ENCODE data around the gene MYH14.
A peak's percentile ranks its signal among the peaks of the same experiment; 100 is the strongest.
"Not testable (repeated sequence)": the region's sequence is repeated elsewhere in the genome, so short reads cannot be mapped to it uniquely, and the experiment has no call there.

Gene MYH14

DNA sequence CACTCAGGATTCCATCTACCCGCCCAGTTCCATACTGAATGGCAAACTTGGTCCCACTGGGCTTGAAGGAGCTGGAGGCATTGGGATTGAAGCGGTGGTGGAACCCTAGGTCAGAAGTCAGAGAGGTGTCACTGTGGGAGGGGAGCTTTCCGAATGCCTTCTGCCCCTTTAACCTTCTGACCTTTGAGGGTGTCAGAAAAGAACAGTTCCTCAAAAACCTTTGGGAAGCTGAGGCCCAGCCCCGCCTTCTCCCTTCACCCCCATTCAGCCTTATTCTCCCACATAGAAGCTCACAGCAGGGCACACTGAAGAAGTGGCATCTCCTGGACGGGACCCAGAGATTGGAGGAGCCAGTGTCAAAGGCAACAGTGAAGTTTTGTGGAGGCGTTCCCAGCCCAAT is 133.6 kb downstream of the MYH14 start:
- DNase-seq, result not testable (repeated sequence)

DNA sequence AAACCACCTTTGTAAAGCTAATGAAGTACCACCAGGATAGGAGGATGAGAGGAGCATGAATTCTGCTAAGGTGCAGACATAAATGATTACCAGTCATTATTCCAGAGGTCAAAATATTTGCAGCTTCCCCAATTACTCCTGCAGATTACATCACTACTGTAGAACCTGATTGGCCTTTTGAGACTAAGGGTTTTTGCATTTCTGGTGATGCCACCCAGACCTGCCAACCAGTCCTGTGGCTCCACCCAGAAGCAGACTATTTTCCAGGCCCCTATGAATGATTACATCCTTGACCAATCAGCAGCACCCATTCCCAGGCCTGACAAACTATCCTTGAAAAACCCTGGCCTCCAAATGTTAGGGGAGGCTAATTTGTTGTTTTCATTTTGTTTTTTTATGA is 136.9 kb downstream of the MYH14 start:
- no peak for DNase-seq

DNA sequence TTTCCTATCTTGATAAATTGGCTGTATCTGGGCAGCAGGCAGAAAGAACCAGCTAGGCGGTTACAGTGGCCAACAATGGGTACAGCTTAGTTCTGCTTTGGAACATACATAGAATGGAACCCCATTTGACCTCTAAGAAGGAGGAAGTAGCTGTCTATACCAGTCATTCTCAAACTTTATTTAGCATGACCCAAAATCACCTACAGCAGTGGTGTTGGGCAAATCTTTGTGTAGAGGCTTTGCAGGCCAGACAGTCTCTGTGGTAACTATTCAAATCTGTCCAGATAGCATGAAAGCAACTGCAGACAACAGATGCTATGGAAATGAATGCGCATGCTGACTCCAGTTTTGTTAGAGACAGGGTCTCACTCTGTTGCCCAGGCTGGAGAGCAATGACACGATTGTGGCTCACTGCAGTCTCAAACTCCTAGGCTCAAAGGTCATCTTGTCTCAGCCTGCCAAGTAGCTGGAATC is 137.7 kb downstream of the MYH14 start:
- no peak for DNase-seq

DNA sequence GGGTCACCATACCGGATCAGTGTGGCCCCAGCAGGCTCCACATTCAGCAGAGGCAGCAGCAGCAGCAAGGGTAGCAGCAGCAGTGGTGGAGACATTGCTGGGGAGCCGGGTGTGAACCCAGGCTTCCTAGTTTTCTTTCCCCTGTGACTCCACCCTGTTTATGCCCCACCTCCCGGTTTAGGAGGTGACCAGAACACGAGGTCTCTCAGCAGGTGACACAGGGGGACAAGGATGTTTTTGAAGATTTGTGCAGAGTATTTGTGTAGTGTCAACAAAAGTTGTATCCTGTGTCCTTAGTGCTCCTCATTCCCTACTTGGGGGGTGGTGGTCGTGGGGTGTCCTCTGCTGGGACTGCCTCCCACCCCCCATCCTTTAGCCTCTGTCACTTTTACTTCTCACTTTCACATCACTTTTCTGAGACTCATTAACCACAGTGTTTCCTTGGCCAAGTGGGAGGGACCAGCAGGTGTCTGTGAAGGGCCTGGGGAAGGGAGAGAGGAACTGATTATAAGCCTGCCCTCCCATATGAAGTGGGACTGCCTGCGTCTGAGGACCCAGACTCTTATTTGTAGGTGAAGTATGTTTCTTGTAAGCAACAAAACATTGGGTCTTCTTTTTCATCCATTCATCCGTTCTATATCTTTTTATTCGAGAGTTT is 141.4 kb downstream of the MYH14 start:
- DNase-seq, result no peak

DNA sequence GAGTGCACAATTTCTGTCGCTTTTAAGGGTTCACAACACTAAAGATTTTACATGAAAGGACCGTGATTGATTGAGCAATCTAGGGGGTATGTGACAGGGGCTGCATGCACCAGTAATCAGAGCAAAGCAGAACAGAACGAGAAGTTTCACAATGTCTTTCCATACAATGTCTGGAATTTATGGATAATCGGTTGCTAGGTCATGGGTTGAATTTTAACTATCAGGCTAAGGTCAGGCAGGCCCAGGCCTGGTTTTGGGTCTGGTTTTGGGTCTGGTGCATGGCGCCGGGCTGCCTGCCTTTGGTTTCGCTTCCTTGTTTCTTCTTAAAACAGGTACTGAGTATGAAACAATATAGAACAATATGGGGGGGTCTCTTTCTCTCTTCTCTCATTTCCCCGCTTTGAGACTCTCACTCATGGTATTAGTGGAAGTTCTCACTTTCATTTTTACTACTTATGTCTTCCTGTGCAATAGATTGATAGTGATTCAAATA is 143.7 kb downstream of the MYH14 start:
- DNase-seq, result not testable (repeated sequence)

DNA sequence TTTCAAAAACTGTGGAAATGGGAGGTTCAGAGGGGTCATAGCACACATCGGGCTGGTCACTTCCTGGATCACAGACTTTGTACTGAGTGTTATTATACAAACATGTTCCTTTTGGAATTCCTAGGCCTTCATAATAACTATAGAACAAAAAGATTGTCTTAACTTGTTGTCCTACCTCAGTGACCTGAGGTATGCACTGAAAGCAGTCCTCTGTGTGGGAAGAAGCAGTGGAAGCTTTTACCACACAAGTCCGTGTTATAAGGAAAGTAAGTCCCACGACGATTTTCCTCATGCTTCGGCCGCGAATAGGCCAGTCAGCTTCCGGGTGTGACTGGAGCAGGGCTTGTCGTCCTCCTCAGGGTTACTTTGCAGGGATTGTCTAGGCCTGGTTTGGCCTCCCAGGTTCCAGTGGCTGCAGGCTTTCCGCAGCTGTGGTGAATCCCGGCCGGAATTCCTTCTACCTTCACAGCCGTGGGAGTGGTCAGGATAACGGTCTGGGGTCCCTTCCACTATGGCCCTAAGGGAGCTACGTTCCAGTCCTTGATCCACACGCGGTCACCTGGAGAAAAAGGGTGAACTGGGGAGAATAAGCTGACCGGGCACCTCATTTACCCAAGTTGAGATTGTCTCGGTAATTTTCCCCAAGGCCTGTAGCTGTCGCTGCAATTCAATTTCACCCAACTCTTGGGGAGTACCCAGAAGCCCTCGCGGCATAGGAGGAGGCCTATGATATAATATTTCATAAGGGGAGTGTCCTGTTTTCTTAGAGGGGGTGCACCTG is 146.0 kb downstream of the MYH14 start:
- DNase-seq, result no peak

DNA sequence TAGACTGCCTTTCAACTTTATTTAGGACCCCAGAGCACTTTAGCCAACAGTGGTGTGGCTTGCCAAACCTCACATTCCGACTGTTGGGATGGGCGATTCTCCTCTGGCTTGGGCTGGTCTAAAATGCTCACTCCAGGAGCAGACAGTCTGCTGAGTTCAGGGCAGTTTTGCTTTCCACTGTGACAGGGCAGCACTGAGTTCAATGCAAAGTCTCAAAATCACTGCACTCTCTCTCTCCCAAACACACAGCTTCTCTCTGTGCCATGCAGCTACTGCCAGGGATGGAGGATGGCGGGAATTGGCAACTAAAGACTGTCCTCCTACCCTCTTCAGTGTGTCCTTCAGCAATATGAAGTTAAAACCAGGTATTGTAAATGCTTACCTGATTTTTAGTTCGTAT is 148.8 kb downstream of the MYH14 start:
- no peak for DNase-seq

DNA sequence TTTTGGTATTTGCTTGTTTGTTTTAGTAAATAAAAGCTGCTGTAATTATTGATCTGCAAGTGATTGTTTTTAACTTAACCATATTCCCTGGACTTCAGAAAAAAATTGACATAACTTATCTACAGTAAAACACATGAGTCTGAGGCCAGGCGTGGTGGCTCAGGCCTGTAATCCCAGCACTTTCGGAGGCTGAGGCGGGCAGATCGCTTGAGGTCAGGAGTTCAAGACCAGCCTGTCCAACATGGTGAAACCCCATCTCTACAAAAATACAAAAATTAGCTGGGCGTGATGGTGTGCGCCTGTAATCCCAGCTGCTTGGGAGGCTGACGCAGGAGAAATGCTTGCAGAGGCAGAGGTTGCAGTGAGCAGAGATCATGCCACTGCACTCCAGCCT is 150.1 kb downstream of the MYH14 start:
- DNase-seq, result not testable (repeated sequence)

DNA sequence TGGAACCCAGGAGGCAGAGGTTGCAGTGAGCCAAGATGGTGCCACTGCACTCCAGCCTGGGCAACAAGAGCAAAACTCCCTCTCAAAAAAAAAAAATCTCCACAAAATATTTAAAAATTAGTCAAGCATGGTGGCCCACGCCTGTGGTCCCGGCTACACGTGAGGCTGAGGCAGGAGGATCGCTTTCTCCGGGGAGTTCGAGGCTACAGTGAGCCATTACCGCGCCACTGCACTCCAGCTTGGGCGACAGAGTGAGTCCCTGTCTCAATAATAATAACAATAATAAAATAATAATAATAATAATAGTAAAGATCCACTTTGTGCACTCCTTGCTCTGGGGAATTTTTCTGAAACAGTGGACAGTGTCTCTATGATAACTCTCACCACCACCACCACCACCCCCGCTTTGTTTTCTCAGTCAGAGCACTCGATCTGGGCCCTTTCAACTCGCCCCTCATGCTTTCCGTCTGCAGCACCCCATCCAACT is 153.3 kb downstream of the MYH14 start:
- DNase-seq, result no peak

DNA sequence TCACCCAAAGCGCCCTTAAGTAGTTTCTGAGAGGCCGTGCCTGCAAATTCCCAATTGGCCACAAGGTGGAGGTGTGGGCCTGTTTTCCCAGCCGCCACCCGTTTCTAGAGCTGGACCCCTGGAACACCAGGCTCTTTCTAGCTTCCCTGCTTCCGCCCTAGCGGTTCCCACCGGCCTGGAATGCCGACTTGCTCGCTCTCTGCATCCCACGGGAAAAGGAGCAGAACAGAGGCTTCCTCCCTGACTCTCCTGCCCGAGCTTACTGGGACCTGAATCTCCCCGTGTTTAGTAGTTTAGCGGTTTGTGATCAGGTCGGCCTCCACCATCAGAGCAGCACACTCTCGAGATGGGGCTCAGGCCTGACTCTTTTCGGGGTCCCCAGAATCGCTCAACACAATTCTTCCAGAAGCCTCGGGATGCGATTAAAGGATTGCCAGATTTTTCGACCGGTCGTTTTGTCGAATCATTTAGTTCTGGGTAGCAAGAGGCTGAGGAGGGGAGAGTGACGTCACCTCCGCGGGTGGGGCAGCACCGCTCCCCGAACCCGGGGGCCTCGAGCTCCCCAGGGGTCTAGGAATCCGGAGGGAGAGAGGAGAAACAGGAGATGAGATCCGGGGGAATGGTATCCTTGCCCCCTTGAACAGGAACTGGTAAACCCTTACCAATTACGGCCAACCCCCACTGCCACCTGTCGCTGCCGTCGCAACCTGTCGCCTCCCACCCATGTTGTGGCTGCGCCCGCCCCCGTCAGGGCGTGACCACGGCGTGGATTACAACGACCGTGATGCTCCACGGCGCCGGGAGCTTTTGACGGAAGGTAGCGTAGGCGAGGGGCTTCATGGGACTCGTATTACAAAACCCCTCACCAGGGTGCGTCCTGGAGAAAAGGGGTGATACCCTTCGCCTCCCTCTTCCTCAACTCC is 154.0 kb downstream of the MYH14 start:
- peak; percentile 47 for DNase-seq

DNA sequence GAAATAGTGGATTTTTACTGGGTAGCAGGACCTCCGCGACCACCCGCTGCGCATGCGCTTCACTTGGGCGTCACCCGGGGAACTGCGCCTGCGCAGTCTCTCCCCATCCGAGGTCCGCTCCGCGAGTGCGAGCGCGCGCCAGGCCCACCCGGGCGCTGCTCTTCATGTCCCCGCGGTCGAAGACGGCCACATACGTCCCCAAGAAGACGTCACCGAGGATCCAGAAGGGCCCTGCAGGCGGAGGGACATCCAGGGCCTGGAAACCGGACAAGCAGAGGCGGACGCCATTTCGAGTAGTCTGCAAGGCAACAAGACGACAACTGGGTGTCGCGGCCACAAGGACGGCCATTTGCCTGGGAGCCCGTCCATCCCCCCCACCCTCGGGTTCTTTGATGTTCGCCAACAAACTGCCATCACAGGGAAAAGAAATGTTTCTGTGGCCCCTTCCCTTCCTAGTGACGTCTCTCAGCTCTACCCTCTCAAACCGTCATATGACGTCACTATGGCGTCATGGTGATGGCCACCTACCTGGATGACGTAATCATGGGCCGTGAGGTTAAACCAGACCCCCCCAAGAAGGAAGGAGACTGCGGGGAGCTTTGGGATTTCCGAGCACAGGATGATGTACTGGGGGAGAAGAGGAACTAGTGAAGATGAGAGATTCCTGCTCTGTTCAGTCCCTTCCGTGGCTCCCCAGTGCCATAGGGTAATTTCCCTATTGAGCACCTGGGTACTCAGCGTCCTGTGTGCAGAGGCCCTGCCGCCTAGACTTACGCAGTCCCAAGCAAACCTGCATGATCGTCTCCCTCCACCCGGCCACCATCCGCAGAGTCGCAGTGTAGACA is 155.3 kb downstream of the MYH14 start:
- no peak for DNase-seq

DNA sequence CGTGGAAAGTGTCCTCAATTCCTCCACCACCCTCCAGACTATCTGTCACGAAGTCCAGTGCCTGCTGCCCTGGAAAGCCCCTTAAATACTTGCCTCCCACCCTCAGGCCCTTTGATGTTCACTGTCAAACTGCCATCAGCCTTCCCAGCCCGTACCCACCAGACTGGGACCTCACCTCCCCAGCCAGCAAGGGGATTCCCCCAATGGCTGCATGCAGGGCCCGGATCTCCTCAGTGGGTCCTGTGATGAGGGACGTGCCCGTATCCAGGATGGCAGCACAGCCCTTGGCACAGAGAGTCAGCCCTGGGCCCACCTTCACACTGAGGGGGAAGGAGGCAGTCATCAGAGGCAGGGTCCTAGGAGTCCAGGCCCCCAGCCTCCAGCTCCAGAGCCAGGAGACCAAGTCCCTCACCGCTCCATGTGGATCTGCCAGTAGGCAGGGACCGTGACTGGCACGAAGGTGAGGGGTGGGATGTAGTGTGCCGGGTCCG is 156.0 kb downstream of the MYH14 start:
- no peak for DNase-seq
